H1 (cell line): ENCODE measurements around the gene FOXN1. TPM values are rescaled to one million over a fixed set of nuclear protein-coding genes. Genes with fewer than 3 reads are reported as not detected.

ENCODE experiments used
- CTCF ChIA-PET: fragments of 300-600 bp; sonication (Branson Sonifier 250); formaldehyde crosslinking; loops from one replicate; lab custom pipeline; 2021; ENCODE audit not compliant: partially characterized antibody; lab: Charles Lee
- POLR2A ChIA-PET: fragments of 300-600 bp; sonication (Branson Sonifier 250); formaldehyde crosslinking; loops from one replicate; lab custom pipeline; 2021; ENCODE audit warnings: inconsistent platforms; ENCODE audit not compliant: partially characterized antibody; lab: Charles Lee
- DNase-seq, 2 experiments: peaks; one replicate each; pipeline versions ENCODE4 v3.0.0 to v3.0.0-alpha.2; 2010 to 2022; ENCODE audit warnings: low spot score in 2 of 2, low read depth in 1 of 2, mixed read lengths in 1 of 2
- FAIRE-seq: peaks from 2 replicates; lab custom pipeline; 2011; peaks lifted over from hg19 to GRCh38; lab: Jason Lieb, UNC
- H2AFZ ChIP-seq: 2 replicates; pipeline ENCODE4 v1.8.1; 2012; ENCODE audit warnings: low read length, inconsistent platforms
- H2AK5ac ChIP-seq: 2 replicates; pipeline ENCODE4 v1.6.1; 2013; ENCODE audit warnings: low read depth, low read length
- H2BK120ac ChIP-seq: replicated peaks from 2 replicates; pipeline ENCODE3; 2013; ENCODE audit warnings: low read depth, low read length, inconsistent platforms
- H2BK12ac ChIP-seq: 2 replicates; pipeline ENCODE4 v1.6.1; 2013; ENCODE audit warnings: low read depth, low read length
- H2BK15ac ChIP-seq: 2 replicates; pipeline ENCODE4 v1.6.1; 2013; ENCODE audit warnings: low read length
- H2BK20ac ChIP-seq: 2 replicates; pipeline ENCODE4 v1.6.1; 2013; ENCODE audit warnings: low read length
- H2BK5ac ChIP-seq: 2 replicates; pipeline ENCODE4 v1.6.1; 2013; ENCODE audit warnings: low read depth, low read length
- H3K14ac ChIP-seq: 2 replicates; pipeline ENCODE4 v1.6.1; 2013; ENCODE audit warnings: inconsistent platforms; ENCODE audit not compliant: insufficient read length
- H3K18ac ChIP-seq: 2 replicates; pipeline ENCODE4 v1.6.1; 2013; ENCODE audit warnings: low read length; ENCODE audit errors: extremely low read depth
- H3K23ac ChIP-seq: 2 replicates; pipeline ENCODE4 v1.6.1; 2013; ENCODE audit warnings: inconsistent platforms; ENCODE audit not compliant: insufficient read length
- H3K23me2 ChIP-seq: 2 replicates; pipeline ENCODE4 v1.6.1; 2013; ENCODE audit warnings: low read depth, low read length
- H3K27ac ChIP-seq: 2 replicates; pipeline ENCODE4 v1.6.1; 2011; ENCODE audit warnings: low read depth, low read length, inconsistent platforms
- H3K27me3 ChIP-seq, 4 experiments: replicated peaks in 1 of 4; 1 replicate in 1 of 4; 2 replicates in 3 of 4; pipeline versions ENCODE4 v1.6.1 to v1.8.1; 2011 to 2013; ENCODE audit warnings: low read length in 3 of 4, mild to moderate bottlenecking in 3 of 4, inconsistent platforms in 2 of 4, mixed read lengths in 2 of 4, moderate library complexity in 1 of 4; ENCODE audit not compliant: control insufficient read depth in 3 of 4, insufficient read depth in 3 of 4; ENCODE audit errors: extremely low read depth in 1 of 4
- H3K36me3 ChIP-seq, 4 experiments: 2 replicates each; pipeline versions ENCODE4 v1.6.1 to v1.8.1; 2011 to 2013; ENCODE audit warnings: mild to moderate bottlenecking in 4 of 4, low read length in 3 of 4, moderate library complexity in 2 of 4, control low read depth in 1 of 4, inconsistent platforms in 1 of 4; ENCODE audit not compliant: insufficient read depth in 4 of 4, control insufficient read depth in 2 of 4
- H3K4ac ChIP-seq: replicated peaks from 2 replicates; pipeline ENCODE3; 2013; ENCODE audit warnings: low read length, low read depth, mixed read lengths, inconsistent platforms; ENCODE audit not compliant: insufficient read length
- H3K4me1 ChIP-seq, 4 experiments: replicated peaks in 1 of 4; 1 replicate in 1 of 4; 2 replicates in 3 of 4; pipeline versions ENCODE4 v1.6.1 to v1.8.1; 2011 to 2013; ENCODE audit warnings: low read length in 3 of 4, inconsistent platforms in 2 of 4, mixed read lengths in 1 of 4; ENCODE audit not compliant: insufficient read depth in 4 of 4, control insufficient read depth in 3 of 4
- H3K4me2 ChIP-seq, 2 experiments: 2 replicates each; pipeline versions ENCODE4 v1.6.1 to v1.8.1; 2011 to 2013; ENCODE audit warnings: low read depth in 2 of 2, low read length in 2 of 2, control low read depth in 1 of 2, inconsistent platforms in 1 of 2, mild to moderate bottlenecking in 1 of 2; ENCODE audit not compliant: insufficient read depth in 1 of 2
- H3K4me3 ChIP-seq, 4 experiments: fragments of 200-600, 300-600 bp in 1 of 4; sonication (generic), shearing (Covaris generic), sonication (Bioruptor Twin) in 1 of 4; 2 replicates each; pipeline versions ENCODE4 v1.5.1 to v1.8.1; 2011 to 2016; ENCODE audit warnings: low read length in 4 of 4, low read depth in 3 of 4, control low read depth in 2 of 4, inconsistent platforms in 2 of 4, mild to moderate bottlenecking in 2 of 4, mixed read lengths in 1 of 4, moderate library complexity in 1 of 4; ENCODE audit not compliant: insufficient read depth in 2 of 4; ENCODE audit errors: extremely low read depth in 1 of 4
- H3K56ac ChIP-seq: replicated peaks from 2 replicates; pipeline ENCODE3; 2013; ENCODE audit warnings: low read depth, mild to moderate bottlenecking, mixed read lengths, low read length, inconsistent platforms; ENCODE audit not compliant: insufficient read length
- H3K79me1 ChIP-seq: 2 replicates; pipeline ENCODE4 v1.6.1; 2013; ENCODE audit warnings: low read depth, low read length, control low read depth
- H3K79me2 ChIP-seq, 2 experiments: 2 replicates each; pipeline versions ENCODE4 v1.6.1 to v1.8.1; 2012 to 2013; ENCODE audit warnings: low read length in 2 of 2, mild to moderate bottlenecking in 2 of 2, inconsistent platforms in 1 of 2; ENCODE audit not compliant: insufficient read depth in 2 of 2, control insufficient read depth in 1 of 2
- H3K9ac ChIP-seq, 4 experiments: replicated peaks in 1 of 4; 1 replicate in 1 of 4; 2 replicates in 3 of 4; pipeline versions ENCODE4 v1.6.1 to v1.8.1; 2011 to 2013; ENCODE audit warnings: low read depth in 3 of 4, low read length in 3 of 4, control low read depth in 2 of 4, mild to moderate bottlenecking in 2 of 4, moderate library complexity in 2 of 4, inconsistent platforms in 1 of 4; ENCODE audit errors: extremely low read depth in 1 of 4
- H3K9me3 ChIP-seq, 2 experiments: 2 replicates each; pipeline versions ENCODE4 v1.6.1 to v1.8.1; 2012 to 2013; ENCODE audit warnings: mild to moderate bottlenecking in 2 of 2, moderate library complexity in 2 of 2, control low read depth in 1 of 2, inconsistent platforms in 1 of 2, low read depth in 1 of 2, low read length in 1 of 2, mixed read lengths in 1 of 2; ENCODE audit not compliant: insufficient read depth in 2 of 2
- H4K20me1 ChIP-seq, 2 experiments: replicated peaks in 1 of 2; 2 replicates each; pipeline versions ENCODE3 to v1.8.1; 2011 to 2013; ENCODE audit warnings: inconsistent platforms in 2 of 2, low read length in 2 of 2, mild to moderate bottlenecking in 1 of 2; ENCODE audit not compliant: insufficient read depth in 2 of 2, control insufficient read depth in 1 of 2
- H4K5ac ChIP-seq: 2 replicates; pipeline ENCODE4 v1.6.1; 2013; ENCODE audit warnings: low read length, low read depth, mixed read lengths, inconsistent platforms; ENCODE audit not compliant: insufficient read length
- H4K8ac ChIP-seq: 2 replicates; pipeline ENCODE4 v1.8.0; 2013; ENCODE audit warnings: mild to moderate bottlenecking, moderate library complexity, low read length, inconsistent platforms; ENCODE audit not compliant: insufficient read depth; ENCODE audit errors: extremely low read depth
- H4K91ac ChIP-seq: replicated peaks from 2 replicates; pipeline ENCODE3; 2013; ENCODE audit warnings: low read length, mixed read lengths, inconsistent platforms; ENCODE audit not compliant: insufficient read length
- CHD1 ChIP-seq: IDR thresholded peaks from 2 replicates; pipeline ENCODE4 v1.6.1; 2012; ENCODE audit warnings: low read depth, low read length, improper control_type of control experiment
- CREB1 ChIP-seq: IDR thresholded peaks from 2 replicates; pipeline ENCODE4 v1.6.1; 2012; ENCODE audit warnings: inconsistent platforms
- HDAC2 ChIP-seq, 2 experiments: fragments of 300-600 bp in 1 of 2; sonication (generic) in 1 of 2; IDR thresholded peaks; 2 replicates each; pipeline ENCODE4 v1.6.1; 2011 to 2012; ENCODE audit warnings: low read depth in 2 of 2, low read length in 2 of 2, mild to moderate bottlenecking in 2 of 2, moderate library complexity in 2 of 2, borderline replicate concordance in 1 of 2, inconsistent platforms in 1 of 2
- POLR2AphosphoS5 ChIP-seq: IDR thresholded peaks from 2 replicates; pipeline ENCODE4 v1.6.1; 2011; ENCODE audit warnings: low read depth, low read length
- TEAD4 ChIP-seq: IDR thresholded peaks from 2 replicates; pipeline ENCODE4 v1.6.1; 2012; ENCODE audit warnings: low read depth, low read length, inconsistent platforms, mixed read lengths
- YY1 ChIP-seq: IDR thresholded peaks from 2 replicates; pipeline ENCODE4 v1.6.1; 2011; ENCODE audit warnings: low read depth, mild to moderate bottlenecking, low read length
- polyA plus RNA-seq, 7 experiments: library from polyadenylated mRNA; depleted of rRNA in 3 of 7; stranded (reverse) in 5 of 7; unstranded in 2 of 7; fragments of >200 nt in 5 of 7; fragments of 200-250 nt in 2 of 7; gene quantifications; 1 replicate in 5 of 7; 2 replicates in 1 of 7; 4 replicates in 1 of 7; pipeline versions ENCODE4 v1.2.1 to v1.2.3, GENCODE V29; 2011 to 2013; ENCODE audit warnings: missing spikeins in 2 of 7, mixed read lengths in 2 of 7
- total RNA-seq: library from RNA; stranded (reverse); fragmentation: NEBNext Ultra II Directional; extraction: Animal tissue kit (Norgen Biotek cat#: 25700); gene quantifications from 2 replicates; pipeline ENCODE4 v1.2.1, GENCODE V29; 2021
- TF ChIP-seq, protein P1 (sequence below): IDR thresholded peaks from 2 replicates; pipeline ENCODE4 v1.6.1; 2011; ENCODE audit warnings: low read depth, mild to moderate bottlenecking, low read length; ENCODE audit not compliant: insufficient read depth

Gene FOXN1
- total and polyA plus RNA-seq, 2 of the 8 experiments (the other 6 are each of a cell fraction or from before 2014, with no cell fraction given): not detected

DNA sequence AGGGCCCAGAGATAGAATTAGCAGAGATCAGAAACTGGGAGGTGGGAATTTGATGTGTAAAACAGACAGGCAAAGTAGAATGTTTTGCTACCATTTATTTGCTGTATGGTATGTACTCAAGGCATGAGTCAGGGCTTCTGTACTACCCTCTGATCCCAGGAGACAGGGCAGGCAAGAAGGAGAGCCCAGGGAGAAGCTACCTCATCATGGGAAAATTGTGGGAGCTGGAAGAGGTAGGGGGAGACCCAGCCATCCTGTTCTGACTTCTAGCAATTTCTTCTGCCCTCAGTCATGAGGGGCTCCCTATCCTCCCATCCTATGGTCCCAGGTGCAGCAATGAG is 66.9 kb downstream of the FOXN1 start:
- Histone ChIP-seq H3K4me1 (peaks cover 2 to 9% (median 6%) of the 10 kb centered on the region in 4 experiments; a peak in 6 of 7 replicates), H4K5ac (no peak overlapping the region), H4K8ac (no peak overlapping the region), H4K91ac (no peak overlapping the region), H2BK20ac (no peak overlapping the region), H3K9ac (no peak overlapping the region), H2BK120ac (no peak overlapping the region), H3K14ac (no peak overlapping the region), H3K23me2 (peaks cover 6% of the 10 kb centered on the region), H3K18ac (no peak overlapping the region), H3K27ac (no peak overlapping the region), H3K27me3 (peaks cover 0 to 8% (median 4%) of the 10 kb centered on the region in 4 experiments; a peak in 4 of 7 replicates), H2BK15ac (no peak overlapping the region), H3K9me3 (no peaks in the 10 kb centered on the region), H3K36me3 (peaks cover 0 to 7% (median 5%) of the 10 kb centered on the region in 4 experiments; a peak in 5 of 8 replicates), H3K79me1 (no peaks in the 10 kb centered on the region), H4K20me1 (peaks cover 3 to 4% of the 10 kb centered on the region in 2 experiments), H3K56ac (no peak overlapping the region), H3K79me2 (peaks cover 0 to 12% of the 10 kb centered on the region in 2 experiments; a peak in 2 of 4 replicates), H2AFZ (no peak overlapping the region), H3K4me3 (no peak overlapping the region), H3K4me2 (no peak overlapping the region), H3K4ac (no peak overlapping the region), H2BK5ac (no peak overlapping the region), H3K23ac (no peak overlapping the region), H2BK12ac (no peak overlapping the region), H2AK5ac (no peak overlapping the region)
- DNase-seq: no peak
- ChIA-PET POLR2A (interaction anchor here (1.6 to 2.0 kb wide), 2 partner anchors 12 to 26 kb away, joined by 3 to 10 read pairs; partner anchors contain the start of gene SPAG5), CTCF (interaction anchor here (0.7 to 6.0 kb wide), 6 partner anchors 16 to 142 kb away, joined by 3 to 58 read pairs (median 4); partner anchors contain the start of gene SPAG5)
- FAIRE-seq: no peak
- TF ChIP-seq CREB1 (no peak), YY1 (no peak), POLR2AphosphoS5 (no peak), CHD1 (no peak), TEAD4 (no peak), HDAC2 (IDR thresholded peaks at IDR 0.05; ENCODE audit: borderline replicate concordance in 1 of 2, low read depth in 2 of 2, low read length in 2 of 2) (no peak)
- TF ChIP-seq, protein P1, sequence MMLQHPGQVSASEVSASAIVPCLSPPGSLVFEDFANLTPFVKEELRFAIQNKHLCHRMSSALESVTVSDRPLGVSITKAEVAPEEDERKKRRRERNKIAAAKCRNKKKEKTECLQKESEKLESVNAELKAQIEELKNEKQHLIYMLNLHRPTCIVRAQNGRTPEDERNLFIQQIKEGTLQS: no peak
